HFFc6 (cell line): ENCODE measurements around the gene G3BP1. TPM values are rescaled to one million over a fixed set of nuclear protein-coding genes. Genes with fewer than 3 reads are reported as not detected.
A peak's percentile ranks its signal among the peaks of the same experiment; 100 is the strongest.

ENCODE experiments used
- DNase-seq: peaks from one replicate; pipeline ENCODE4 v3.0.0-alpha.2; 2018
- H3K27ac Mint-ChIP-seq: 2 replicates; pipeline ENCODE4 v1.8.0; 2020; ENCODE audit warnings: mild to moderate bottlenecking, mixed read lengths
- H3K27me3 Mint-ChIP-seq: 2 replicates; pipeline ENCODE4 v1.8.0; 2021; ENCODE audit warnings: mild to moderate bottlenecking, moderate library complexity, mixed read lengths; ENCODE audit not compliant: insufficient read depth
- H3K36me3 Mint-ChIP-seq: 2 replicates; pipeline ENCODE4 v1.8.0; 2021; ENCODE audit warnings: low read depth, mixed read lengths
- H3K4me1 Mint-ChIP-seq: 2 replicates; pipeline ENCODE4 v1.8.0; 2020; ENCODE audit warnings: low read depth, mixed read lengths
- H3K4me3 Mint-ChIP-seq: 2 replicates; pipeline ENCODE4 v1.8.0; 2020; ENCODE audit warnings: mild to moderate bottlenecking, moderate library complexity, mixed read lengths
- H3K9me3 Mint-ChIP-seq: 2 replicates; pipeline ENCODE4 v1.8.0; 2020; ENCODE audit warnings: mild to moderate bottlenecking, mixed read lengths
- total RNA-seq, 6 experiments: library from RNA; stranded (reverse); fragmentation: NEBNext Ultra II Directional; extraction: Animal tissue kit (Norgen Biotek cat#: 25700); gene quantifications; 2 replicates in 1 of 6; 3 replicates in 5 of 6; pipeline ENCODE4 v1.2.3, GENCODE V29; 2021
- TF ChIP-seq, protein P1 (sequence below): fragments of 200-600 bp; sonication (generic); IDR thresholded peaks from 2 replicates; pipeline ENCODE4 v1.5.0; 2021; ENCODE audit warnings: antibody characterized with exemption, mild to moderate bottlenecking

G3BP1 gene
- total RNA-seq, 6 experiments from 2014 or later, result 242 to 284 (median 245) TPM

GRCh38 chr5:151772846-151773561, 1.2 kb downstream of the G3BP1 start:
- H3K4me1 Mint-ChIP-seq, result peaks cover 50% of the 10 kb centered on the region
- TF ChIP-seq, protein P1, sequence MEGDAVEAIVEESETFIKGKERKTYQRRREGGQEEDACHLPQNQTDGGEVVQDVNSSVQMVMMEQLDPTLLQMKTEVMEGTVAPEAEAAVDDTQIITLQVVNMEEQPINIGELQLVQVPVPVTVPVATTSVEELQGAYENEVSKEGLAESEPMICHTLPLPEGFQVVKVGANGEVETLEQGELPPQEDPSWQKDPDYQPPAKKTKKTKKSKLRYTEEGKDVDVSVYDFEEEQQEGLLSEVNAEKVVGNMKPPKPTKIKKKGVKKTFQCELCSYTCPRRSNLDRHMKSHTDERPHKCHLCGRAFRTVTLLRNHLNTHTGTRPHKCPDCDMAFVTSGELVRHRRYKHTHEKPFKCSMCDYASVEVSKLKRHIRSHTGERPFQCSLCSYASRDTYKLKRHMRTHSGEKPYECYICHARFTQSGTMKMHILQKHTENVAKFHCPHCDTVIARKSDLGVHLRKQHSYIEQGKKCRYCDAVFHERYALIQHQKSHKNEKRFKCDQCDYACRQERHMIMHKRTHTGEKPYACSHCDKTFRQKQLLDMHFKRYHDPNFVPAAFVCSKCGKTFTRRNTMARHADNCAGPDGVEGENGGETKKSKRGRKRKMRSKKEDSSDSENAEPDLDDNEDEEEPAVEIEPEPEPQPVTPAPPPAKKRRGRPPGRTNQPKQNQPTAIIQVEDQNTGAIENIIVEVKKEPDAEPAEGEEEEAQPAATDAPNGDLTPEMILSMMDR, result no peak
- peak; percentile 18 for DNase-seq
- H3K4me3 Mint-ChIP-seq, result peak overlapping the region; percentile 96; the same call in 1 of the 2 replicates
- no peaks in the 10 kb centered on the region; the same call in 1 of the 2 replicates for H3K27me3 Mint-ChIP-seq
- no peaks in the 10 kb centered on the region for H3K9me3 Mint-ChIP-seq
- peak overlapping the region; percentile 89 for H3K27ac Mint-ChIP-seq
- H3K36me3 Mint-ChIP-seq, result peaks cover 30% of the 10 kb centered on the region

GRCh38 chr5:151773951-151774350, 2.2 kb downstream of the G3BP1 start:
- Mint-ChIP-seq H3K27ac (peak overlapping the region; percentile 12; the same call in 1 of the 2 replicates), H3K4me1 (peaks cover 55% of the 10 kb centered on the region), H3K4me3 (peak overlapping the region; percentile 96; the same call in 1 of the 2 replicates), H3K27me3 (no peaks in the 10 kb centered on the region; the same call in 1 of the 2 replicates), H3K9me3 (no peaks in the 10 kb centered on the region), H3K36me3 (peaks cover 31% of the 10 kb centered on the region)
- TF ChIP-seq, protein P1, result no peak
- DNase-seq, result no peak

- H3K27ac Mint-ChIP-seq, result peak overlapping the region; percentile 33; the same call in 1 of the 2 replicates
- H3K4me1 Mint-ChIP-seq, result peaks cover 64% of the 10 kb centered on the region
- DNase-seq, result no peak
- TF ChIP-seq, protein P1, result no peak
- H3K36me3 Mint-ChIP-seq, result peaks cover 35% of the 10 kb centered on the region
- H3K27me3 Mint-ChIP-seq, result no peaks in the 10 kb centered on the region; the same call in 1 of the 2 replicates
- H3K4me3 Mint-ChIP-seq, result peak overlapping the region; percentile 96; the same call in 1 of the 2 replicates
- no peaks in the 10 kb centered on the region for H3K9me3 Mint-ChIP-seq
These were observed 3.4 kb downstream of the G3BP1 start for GRCh38 chr5:151775025-151775606.

DNA sequence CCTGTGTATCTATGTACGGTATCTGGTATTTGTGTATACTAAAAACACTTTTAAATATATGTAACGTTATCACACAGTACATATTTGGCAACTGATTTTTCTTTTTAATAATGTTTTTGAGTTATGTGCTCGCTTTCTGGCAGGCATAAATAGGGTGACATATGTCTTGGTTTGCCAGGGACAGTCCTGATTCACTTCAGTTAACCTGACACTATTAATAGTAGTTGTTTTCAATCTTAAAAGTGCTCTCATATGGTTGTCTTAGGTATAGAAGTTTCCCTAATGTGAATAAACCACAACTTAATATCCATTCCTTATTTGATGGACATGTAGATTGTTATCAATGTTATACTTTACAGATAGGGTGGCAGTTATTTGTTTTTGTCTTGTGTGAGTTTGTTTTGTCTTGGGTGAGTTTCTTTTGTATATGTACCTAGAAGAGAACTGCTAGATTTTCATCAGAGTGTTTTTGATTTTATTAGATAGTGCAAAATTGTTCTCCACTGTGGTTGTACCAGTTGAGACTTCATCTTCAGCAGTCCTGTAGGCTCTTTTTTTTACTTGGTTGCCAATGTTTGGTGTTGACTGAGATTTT, 7.9 kb downstream of the G3BP1 start:
- Mint-ChIP-seq H3K9me3 (no peaks in the 10 kb centered on the region), H3K27me3 (no peaks in the 10 kb centered on the region; the same call in 1 of the 2 replicates), H3K27ac (no peak overlapping the region), H3K4me3 (no peak overlapping the region), H3K4me1 (peaks cover 80% of the 10 kb centered on the region), H3K36me3 (peaks cover 16% of the 10 kb centered on the region)
- TF ChIP-seq, protein P1, result no peak
- DNase-seq, result no peak

- H3K4me1 Mint-ChIP-seq, result peaks cover 78% of the 10 kb centered on the region
- H3K9me3 Mint-ChIP-seq, result no peaks in the 10 kb centered on the region
- H3K27ac Mint-ChIP-seq, result no peak overlapping the region
- no peaks in the 10 kb centered on the region; the same call in 1 of the 2 replicates for H3K27me3 Mint-ChIP-seq
- no peak for DNase-seq
- TF ChIP-seq, protein P1, result no peak
- peaks cover 16% of the 10 kb centered on the region for H3K36me3 Mint-ChIP-seq
- H3K4me3 Mint-ChIP-seq, result no peak overlapping the region
These were observed 8.6 kb downstream of the G3BP1 start for GRCh38 chr5:151780348-151780747.
